GM12801 (cell line): ENCODE measurements around the gene RASL10B.

Source experiments
- CTCF ChIP-seq: IDR thresholded peaks from one replicate; pipeline ENCODE4 v1.5.1; 2011; ENCODE audit warnings: control low read depth; ENCODE audit not compliant: insufficient read length; ENCODE audit errors: extremely low read depth

Gene RASL10B

GRCh38 chr17:35710950-35711349, 20.5 kb upstream of the RASL10B start:
- no peak for TF ChIP-seq CTCF

GRCh38 chr17:35713069-35713728, 18.2 kb upstream of the RASL10B start:
- no peak for TF ChIP-seq CTCF

- TF ChIP-seq CTCF: no peak
Measured at GRCh38 chr17:35714988-35715387, 16.5 kb upstream of the RASL10B start.

GRCh38 chr17:35715416-35715815, 16.0 kb upstream of the RASL10B start:
- no peak for TF ChIP-seq CTCF

GRCh38 chr17:35716173-35716572, 15.3 kb upstream of the RASL10B start:
- no peak for TF ChIP-seq CTCF

GRCh38 chr17:35716897-35717465, 14.5 kb upstream of the RASL10B start:
- TF ChIP-seq CTCF: no peak

GRCh38 chr17:35717475-35717874, 14.0 kb upstream of the RASL10B start:
- no peak for TF ChIP-seq CTCF
